Vagina (tissue), 2 donors: ENCODE measurements around the gene TMEM164.

ENCODE experiments used
- CTCF ChIP-seq, 3 experiments: fragments of 450-650 bp in 2 of 3; fragments of 200-600 bp in 1 of 3; sonication (generic) in 1 of 3; IDR thresholded peaks; one replicate each; pipeline ENCODE4 v1.5.1; 2017 to 2019; ENCODE audit warnings: antibody characterized with exemption in 3 of 3, mild to moderate bottlenecking in 2 of 3, moderate library complexity in 2 of 3
- POLR2A ChIP-seq, 2 donors: fragments of 450-650 bp; IDR thresholded peaks; one replicate each; pipeline ENCODE4 v1.6.1; 2017; ENCODE audit warnings: antibody characterized with exemption in 2 of 2, mild to moderate bottlenecking in 2 of 2, moderate library complexity in 2 of 2

GRCh38 chrX:109995155-109995554, 7.8 kb upstream of the TMEM164 start:
- TF ChIP-seq CTCF (IDR thresholded peaks at IDR 0.05) (no peak), POLR2A (IDR thresholded peaks at IDR 0.05) (no peak)
